Measurements from ENCODE around the gene ZNF462. TPM values are rescaled to one million over a fixed set of nuclear protein-coding genes. Genes with fewer than 3 reads are reported as not detected.

Gene ZNF462
- total RNA-seq, 4 donors from 2014 or later = 17.8 to 22.3 (median 21.4) TPM

- H3K4me1 ChIP-seq = no peaks in the 10 kb centered on the region
- DNase-seq = no peak
- H3K4me3 ChIP-seq = no peak overlapping the region
- H3K36me3 ChIP-seq = no peaks in the 10 kb centered on the region
- WGBS, 2 donors = 69 to 75% methylated on average over 5 of the region's 5 CpGs
- no peaks in the 10 kb centered on the region for H3K9me3 ChIP-seq
- H3K27me3 ChIP-seq = no peaks in the 10 kb centered on the region
- no peak overlapping the region for H3K27ac ChIP-seq
- TF ChIP-seq CTCF (IDR thresholded peaks at IDR 0.05) (no peak), POLR2A (IDR thresholded peaks at IDR 0.05) (no peak)
- intact Hi-C loops (cut with DNase I) = no loop called here
Measured at GRCh38 chr9:107034831-107035230, 171.9 kb downstream of the ZNF462 start.

GRCh38 chr9:107036367-107036766 lies 173.4 kb downstream of the ZNF462 start:
- H3K27me3 ChIP-seq = no peaks in the 10 kb centered on the region
- TF ChIP-seq POLR2A (IDR thresholded peaks at IDR 0.05) (no peak), CTCF (IDR thresholded peaks at IDR 0.05) (no peak)
- intact Hi-C loops (cut with DNase I) = no loop called here
- DNase-seq = no peak
- H3K9me3 ChIP-seq = no peaks in the 10 kb centered on the region
- H3K36me3 ChIP-seq = no peaks in the 10 kb centered on the region
- H3K4me1 ChIP-seq = no peaks in the 10 kb centered on the region
- 75 to 77% methylated on average over 4 of the region's 4 CpGs for WGBS, 2 donors
- H3K4me3 ChIP-seq = no peak overlapping the region
- H3K27ac ChIP-seq = no peak overlapping the region

- WGBS, 2 donors = 15 to 22% methylated on average over 4 of the region's 4 CpGs
- intact Hi-C loops (cut with DNase I) = no loop called here
Measured at GRCh38 chr9:107039542-107039941, 176.6 kb downstream of the ZNF462 start.

GRCh38 chr9:107042606-107043005 lies 179.6 kb downstream of the ZNF462 start:
- H3K4me1 ChIP-seq = no peaks in the 10 kb centered on the region
- H3K27me3 ChIP-seq = no peaks in the 10 kb centered on the region
- TF ChIP-seq CTCF (IDR thresholded peaks at IDR 0.05) (no peak), POLR2A (IDR thresholded peaks at IDR 0.05) (no peak)
- H3K9me3 ChIP-seq = no peaks in the 10 kb centered on the region
- intact Hi-C loops (cut with DNase I) = no loop called here
- no peak overlapping the region for H3K4me3 ChIP-seq
- no peaks in the 10 kb centered on the region for H3K36me3 ChIP-seq
- H3K27ac ChIP-seq = no peak overlapping the region
- no peak for DNase-seq

More at GRCh38 chr9:107039542-107039941, 176.6 kb downstream of the ZNF462 start:
- Histone ChIP-seq H3K4me3 (no peak overlapping the region), H3K36me3 (no peaks in the 10 kb centered on the region), H3K4me1 (no peaks in the 10 kb centered on the region), H3K9me3 (no peaks in the 10 kb centered on the region), H3K27me3 (no peaks in the 10 kb centered on the region), H3K27ac (no peak overlapping the region)
- DNase-seq = no peak
- no peak for TF ChIP-seq CTCF (IDR thresholded peaks at IDR 0.05)
- TF ChIP-seq POLR2A (IDR thresholded peaks at IDR 0.05) = no peak

- H3K27me3 ChIP-seq = no peaks in the 10 kb centered on the region
- no peak for DNase-seq
- WGBS, 2 donors = 23 to 25% methylated on average over 4 to 5 of the region's 5 CpGs
- no peaks in the 10 kb centered on the region for H3K4me1 ChIP-seq
- H3K9me3 ChIP-seq = no peaks in the 10 kb centered on the region
- no peak overlapping the region for H3K4me3 ChIP-seq
- no peaks in the 10 kb centered on the region for H3K36me3 ChIP-seq
- intact Hi-C loops (cut with DNase I) = no loop called here
- TF ChIP-seq CTCF (IDR thresholded peaks at IDR 0.05) = peak in 2 of 6 experiments; percentile 8 to 21
- TF ChIP-seq POLR2A (IDR thresholded peaks at IDR 0.05) = no peak
- H3K27ac ChIP-seq = no peak overlapping the region
Measured at GRCh38 chr9:107043886-107044285, 180.9 kb downstream of the ZNF462 start.
